ENCODE results near the gene ASTN1.

ASTN1 gene

DNA sequence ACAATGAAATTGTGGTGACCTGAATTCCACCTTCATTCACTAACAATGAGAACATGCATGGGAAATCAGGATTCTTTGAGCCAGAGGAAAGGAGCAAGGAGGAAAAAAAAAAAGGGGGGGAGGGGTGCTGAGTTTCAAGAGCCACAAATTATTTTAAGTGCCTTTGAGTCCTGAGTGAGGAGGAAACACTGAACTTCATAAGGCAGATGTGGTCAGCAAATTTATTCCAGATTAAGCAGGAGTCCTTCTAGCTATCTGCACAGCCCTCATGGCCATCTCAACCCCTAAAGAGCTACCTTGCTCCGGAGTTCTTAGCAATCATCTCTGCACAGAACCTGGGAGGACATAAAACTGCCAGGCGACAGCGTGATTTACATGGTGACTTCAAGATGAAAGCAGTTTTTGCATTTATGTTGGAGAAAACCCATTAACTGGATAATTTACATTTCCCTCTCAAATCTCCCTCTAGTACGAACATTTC, 21.7 kb downstream of the ASTN1 start (continued):
- peak; percentile 39; the same call in 1 of the 2 replicates for TF ChIP-seq PRDM4 (tag by site-specific recombination; IDR thresholded peaks at IDR 0.05)
- no peak for TF ChIP-seq ZNF202 (tag by site-specific recombination; IDR thresholded peaks at IDR 0.05; ENCODE audit: borderline replicate concordance)
- TF ChIP-seq BCL11A (tag by site-specific recombination; IDR thresholded peaks at IDR 0.05; ENCODE audit: low read depth) = no peak
- TF ChIP-seq ZNF501 (tag by site-specific recombination; IDR thresholded peaks at IDR 0.05) = 0 out of 2 replicates have a peak, but pooled peaks have one; percentile 44
- TF ChIP-seq ZNF521 (tag by site-specific recombination; IDR thresholded peaks at IDR 0.05) = no peak
- TF ChIP-seq OSR2 (tag by site-specific recombination; IDR thresholded peaks at IDR 0.05) = peak; percentile 38; the same call in 1 of the 2 replicates
- peak; percentile 69 for TF ChIP-seq ZNF341 (tag by site-specific recombination; IDR thresholded peaks at IDR 0.05; ENCODE audit: low read depth)
- peak; percentile 55 for TF ChIP-seq ZBTB17 (tag by site-specific recombination; IDR thresholded peaks at IDR 0.05)
- TF ChIP-seq ZIC2 (tag by site-specific recombination; IDR thresholded peaks at IDR 0.05) = no peak
- peak; percentile 88 for TF ChIP-seq PRDM6 (tag by site-specific recombination; IDR thresholded peaks at IDR 0.05)
- TF ChIP-seq ZNF561 (tag by site-specific recombination; IDR thresholded peaks at IDR 0.05; ENCODE audit: borderline replicate concordance) = peak; percentile 63; the same call in 1 of the 2 replicates
- TF ChIP-seq ZNF580 (tag by site-specific recombination; IDR thresholded peaks at IDR 0.05) = peak; percentile 61; the same call in 1 of the 2 replicates
- TF ChIP-seq TCF7L2 (IDR thresholded peaks at IDR 0.05; ENCODE audit: borderline replicate concordance, low read depth, low read length) = peak; percentile 84

DNA sequence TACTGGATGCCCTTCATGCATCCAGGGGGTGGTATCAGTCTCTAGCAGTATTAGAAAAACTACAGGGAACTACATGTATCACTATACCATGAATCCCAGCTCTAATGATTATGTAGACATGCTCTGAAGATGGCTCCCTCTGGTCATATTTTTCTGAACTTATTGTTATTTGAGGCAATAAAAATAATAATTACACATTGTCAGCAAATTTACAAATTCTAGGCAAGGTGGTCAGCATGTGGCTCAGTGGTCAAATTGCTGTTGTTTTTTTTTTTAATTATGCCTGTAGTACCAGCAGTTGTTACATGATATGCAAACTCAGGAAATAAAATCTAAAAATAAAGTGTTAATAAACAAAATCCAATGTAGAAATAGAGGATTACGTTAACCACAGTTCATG, 22.5 kb downstream of the ASTN1 start:
- Histone ChIP-seq H3K27ac (ENCODE audit: extremely low read depth, low read depth, low read length) (no peak overlapping the region), H3K4me1 (ENCODE audit: control insufficient read depth, insufficient read depth, low read length) (peaks cover 3% of the 10 kb centered on the region), H3K36me3 (ENCODE audit: control insufficient read depth in 2 of 2, insufficient read depth in 1 of 2, low read length in 2 of 2) (no peaks in the 10 kb centered on the region), H3K4me3 (ENCODE audit: low read depth, low read length) (no peak overlapping the region), H3K9me3 (ENCODE audit: control insufficient read depth, insufficient read depth, low read depth, low read length) (no peaks in the 10 kb centered on the region)
- TF ChIP-seq TRIM28 (IDR thresholded peaks at IDR 0.05; ENCODE audit: borderline replicate concordance, low read length) (no peak), TSHZ1 (tag by site-specific recombination; IDR thresholded peaks at IDR 0.05; ENCODE audit: borderline replicate concordance) (no peak), ZBTB21 (tag by site-specific recombination; IDR thresholded peaks at IDR 0.05) (no peak), ZIC2 (tag by site-specific recombination; IDR thresholded peaks at IDR 0.05) (no peak), ZNF664 (tag by site-specific recombination; IDR thresholded peaks at IDR 0.05) (no peak), ZNF394 (tag by site-specific recombination; IDR thresholded peaks at IDR 0.05; ENCODE audit: borderline replicate concordance) (no peak), ZFP3 (tag by site-specific recombination; IDR thresholded peaks at IDR 0.05; ENCODE audit: low read depth) (no peak), ZNF529 (tag by site-specific recombination; IDR thresholded peaks at IDR 0.05; ENCODE audit: insufficient replicate concordance) (no peak), ZNF202 (tag by site-specific recombination; IDR thresholded peaks at IDR 0.05; ENCODE audit: borderline replicate concordance) (no peak), ZNF777 (tag by site-specific recombination; IDR thresholded peaks at IDR 0.05; ENCODE audit: borderline replicate concordance) (no peak), ZNF391 (tag by site-specific recombination; IDR thresholded peaks at IDR 0.05; ENCODE audit: borderline replicate concordance, low read depth) (no peak)
- ChIA-PET POLR2A (no interaction called here), CTCF (interaction anchor here (0.9 kb wide), 1 partner anchor 20 kb away, joined by 3 read pairs; no protein-coding TSS in a partner anchor)
